Natural killer cell (primary cell): Measurements from ENCODE around the gene GFI1. TPM values are rescaled to one million over a fixed set of nuclear protein-coding genes. Genes with fewer than 3 reads are reported as not detected.

Experiments used
- ATAC-seq, 3 donors: fragments of 150-1000 bp in 2 of 3; fragments of 200-7000 bp in 1 of 3; cut with Tn5 transposase; 1 replicate in 1 of 3; 2 replicates in 2 of 3; pipeline ENCODE4 v1.10.0; 2021; ENCODE audit warnings: mild to moderate bottlenecking in 2 of 3, moderate library complexity in 2 of 3
- DNase-seq, 2 donors: peaks; one replicate each; pipeline versions ENCODE4 v3.0.0 to v3.0.0-alpha.2; 2013 to 2021; ENCODE audit warnings: mixed read lengths in 1 of 2
- H3K27ac ChIP-seq: one replicate; pipeline ENCODE4 v1.5.1; 2013; ENCODE audit warnings: mild to moderate bottlenecking, low read length
- H3K27me3 ChIP-seq: one replicate; pipeline ENCODE4 v1.6.1; 2013; ENCODE audit warnings: low read length; ENCODE audit not compliant: control insufficient read depth, insufficient read depth
- H3K36me3 ChIP-seq: one replicate; pipeline ENCODE4 v1.6.1; 2013; ENCODE audit warnings: low read length; ENCODE audit not compliant: control insufficient read depth, insufficient read depth
- H3K4me1 ChIP-seq: one replicate; pipeline ENCODE4 v1.6.1; 2013; ENCODE audit warnings: low read length; ENCODE audit not compliant: control insufficient read depth, insufficient read depth
- H3K4me3 ChIP-seq: one replicate; pipeline ENCODE4 v1.5.1; 2013; ENCODE audit warnings: low read length
- H3K9me3 ChIP-seq: one replicate; pipeline ENCODE4 v1.6.1; 2013; ENCODE audit warnings: low read length; ENCODE audit not compliant: control insufficient read depth, insufficient read depth
- H3K27ac Mint-ChIP-seq, 2 donors: one replicate each; pipeline ENCODE4 v1.8.0; 2022; ENCODE audit warnings: mild to moderate bottlenecking in 2 of 2, mixed read lengths in 2 of 2, moderate library complexity in 1 of 2
- H3K27me3 Mint-ChIP-seq, 2 donors: one replicate each; pipeline ENCODE4 v1.8.0; 2022; ENCODE audit warnings: low read depth in 2 of 2, mixed read lengths in 2 of 2
- H3K36me3 Mint-ChIP-seq: one replicate; pipeline ENCODE4 v1.8.0; 2022; ENCODE audit warnings: mixed read lengths
- H3K4me1 Mint-ChIP-seq, 2 donors: one replicate each; pipeline ENCODE4 v1.8.0; 2022; ENCODE audit warnings: mixed read lengths in 2 of 2
- H3K4me3 Mint-ChIP-seq: one replicate; pipeline ENCODE4 v1.8.0; 2022; ENCODE audit warnings: mild to moderate bottlenecking, moderate library complexity, mixed read lengths
- H3K9me3 Mint-ChIP-seq, 2 donors: one replicate each; pipeline ENCODE4 v1.8.0; 2022; ENCODE audit warnings: mixed read lengths in 2 of 2
- CTCF ChIP-seq: fragments of 200-600 bp; IDR thresholded peaks from one replicate; pipeline ENCODE4 v1.8.0; 2022; ENCODE audit warnings: antibody characterized with exemption
- WGBS: methylation state at CpG from one replicate; pipeline ENCODE4 v1.1.7; 2013; ENCODE audit warnings: missing lambda C conversion rate; ENCODE audit not compliant: insufficient coverage; 5-methylcytosine and 5-hydroxymethylcytosine counted together
- intact Hi-C: fragments of 100-400 bp; cut with micrococcal nuclease; formaldehyde crosslinking; loops from one replicate; pipeline ENCODE4 v1.14.2; 2022
- total RNA-seq, 4 donors: library from RNA; stranded (reverse); fragments of 120-200 nt in 1 of 4; gene quantifications; one replicate each; pipeline versions ENCODE4 v1.2.3 to v1.2.4, GENCODE V29; 2013 to 2022

Gene GFI1
- total RNA-seq, 3 donors from 2014 or later (not counting 1 experiment from before 2014, with no cell fraction given), result 42.7 to 50.3 (median 46.0) TPM

- no peaks in the 10 kb centered on the region for H3K9me3 ChIP-seq
- peak overlapping the region; percentile 88 to 94 for H3K27ac Mint-ChIP-seq
- H3K27me3 ChIP-seq, result no peaks in the 10 kb centered on the region
- no peaks in the 10 kb centered on the region for H3K27me3 Mint-ChIP-seq
- H3K27ac ChIP-seq, result no peak overlapping the region
- H3K4me3 Mint-ChIP-seq, result peak overlapping the region; percentile 98
- peak overlapping the region; percentile 65 for H3K4me3 ChIP-seq
- H3K4me1 ChIP-seq, result peaks cover 62% of the 10 kb centered on the region
- no peaks in the 10 kb centered on the region for H3K9me3 Mint-ChIP-seq
- under 1% methylated on average over 62 of the region's 62 CpGs for WGBS
- intact Hi-C loops, result no loop called here
- H3K36me3 Mint-ChIP-seq, result peaks cover 8% of the 10 kb centered on the region
- peak; percentile 34 to 64 for DNase-seq
- peaks cover 49 to 70% of the 10 kb centered on the region in 2 donors for H3K4me1 Mint-ChIP-seq
- ATAC-seq, result peak in 1 of 3 donors; percentile 9
- no peak for TF ChIP-seq CTCF
- peaks cover 11% of the 10 kb centered on the region for H3K36me3 ChIP-seq
Measured at GRCh38 chr1:92482665-92483609, 3.8 kb downstream of the GFI1 start.

DNA sequence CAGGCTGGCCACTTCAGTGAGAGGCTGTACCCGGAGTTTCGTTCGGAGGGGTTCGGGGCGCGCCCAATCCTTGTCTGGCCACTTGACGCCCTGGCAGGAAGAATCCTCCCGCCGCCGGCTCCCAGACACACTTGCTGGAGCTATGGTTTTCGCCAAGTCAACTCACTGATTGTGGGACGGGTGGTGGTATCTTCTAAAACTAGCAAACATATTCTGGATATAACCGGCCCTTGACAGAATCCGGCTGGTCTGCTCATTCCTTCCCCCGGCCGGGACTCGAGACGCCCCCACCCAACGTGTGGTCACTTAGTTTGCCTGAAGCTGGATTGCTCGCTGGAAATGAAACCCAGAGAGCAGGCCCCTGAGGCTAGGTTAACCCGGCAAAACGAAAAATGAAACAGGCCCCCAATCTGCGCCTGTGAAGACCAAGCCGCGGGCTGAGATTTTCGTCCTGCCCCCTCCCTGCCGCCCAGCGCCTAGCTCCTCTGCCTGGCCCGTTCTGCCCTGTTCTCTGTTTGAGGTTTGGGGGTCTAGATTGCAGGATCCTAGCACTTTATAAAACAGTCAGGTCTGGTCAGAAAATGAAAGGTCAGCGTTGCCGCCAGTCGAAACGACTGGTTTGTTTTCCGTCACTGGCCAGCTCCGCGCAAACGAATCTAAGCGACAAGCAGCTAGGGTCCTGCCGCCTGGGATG lies 4.6 kb downstream of the GFI1 start:
- Histone ChIP-seq H3K9me3 (no peaks in the 10 kb centered on the region), H3K4me1 (peaks cover 63% of the 10 kb centered on the region), H3K27me3 (no peaks in the 10 kb centered on the region), H3K4me3 (peak overlapping the region; percentile 65), H3K27ac (no peak overlapping the region), H3K36me3 (peaks cover 14% of the 10 kb centered on the region)
- DNase-seq (peak in 1 of 2 donors; percentile 40), ATAC-seq (no peak)
- no peak for TF ChIP-seq CTCF
- Mint-ChIP-seq H3K9me3 (no peaks in the 10 kb centered on the region), H3K27me3 (no peaks in the 10 kb centered on the region), H3K36me3 (peaks cover 8% of the 10 kb centered on the region), H3K27ac (peak overlapping the region; percentile 88 to 94), H3K4me3 (peak overlapping the region; percentile 98), H3K4me1 (peaks cover 52 to 71% of the 10 kb centered on the region in 2 donors)
- 37% methylated on average over 39 of the region's 39 CpGs for WGBS
- intact Hi-C loops, result no loop called here

GRCh38 chr1:92481599-92481925 lies 5.2 kb downstream of the GFI1 start:
- H3K27me3 Mint-ChIP-seq, result no peaks in the 10 kb centered on the region
- Histone ChIP-seq H3K36me3 (peaks cover 18% of the 10 kb centered on the region), H3K4me3 (no peak overlapping the region), H3K27ac (no peak overlapping the region), H3K27me3 (no peaks in the 10 kb centered on the region), H3K9me3 (no peaks in the 10 kb centered on the region), H3K4me1 (peaks cover 63% of the 10 kb centered on the region)
- H3K4me1 Mint-ChIP-seq, result peaks cover 58 to 70% of the 10 kb centered on the region in 2 donors
- TF ChIP-seq CTCF, result no peak
- H3K27ac Mint-ChIP-seq, result no peak overlapping the region
- DNase-seq (no peak), ATAC-seq (no peak)
- H3K36me3 Mint-ChIP-seq, result peaks cover 8% of the 10 kb centered on the region
- H3K9me3 Mint-ChIP-seq, result no peaks in the 10 kb centered on the region
- peak overlapping the region; percentile 69 for H3K4me3 Mint-ChIP-seq
- intact Hi-C loops, result no loop called here
- 94% methylated on average over 11 of the region's 12 CpGs for WGBS
